H7 (cell line): Measurements from ENCODE around the gene KCNK16. TPM values are rescaled to one million over a fixed set of nuclear protein-coding genes. Genes with fewer than 3 reads are reported as not detected.
"Not testable (repeated sequence)": the region's sequence is repeated elsewhere in the genome, so short reads cannot be mapped to it uniquely, and the experiment has no call there.

Experiments used
- DNase-seq: peaks from one replicate; pipeline ENCODE4 v3.0.0; 2012
- H3K27me3 ChIP-seq: 2 replicates; pipeline ENCODE4 v1.6.0; 2011; ENCODE audit warnings: mild to moderate bottlenecking, low read length; ENCODE audit not compliant: control insufficient read depth, insufficient read depth
- H3K36me3 ChIP-seq: replicated peaks from 2 replicates; pipeline ENCODE4 v1.5.1; 2011; ENCODE audit warnings: low read length; ENCODE audit not compliant: control insufficient read depth, insufficient read depth
- H3K4me3 ChIP-seq: 2 replicates; pipeline ENCODE4 v1.5.1; 2011; ENCODE audit warnings: low read depth, mild to moderate bottlenecking, control low read depth, low read length, moderate library complexity; ENCODE audit not compliant: insufficient read depth
- total RNA-seq: library from RNA; depleted of rRNA; stranded (reverse); fragments of >200 nt; shearing (Covaris generic); gene quantifications from 2 replicates; pipeline ENCODE4 v1.2.3, GENCODE V29; 2014

KCNK16 gene
- total RNA-seq, 1 experiment from 2014 or later = not detected

DNA sequence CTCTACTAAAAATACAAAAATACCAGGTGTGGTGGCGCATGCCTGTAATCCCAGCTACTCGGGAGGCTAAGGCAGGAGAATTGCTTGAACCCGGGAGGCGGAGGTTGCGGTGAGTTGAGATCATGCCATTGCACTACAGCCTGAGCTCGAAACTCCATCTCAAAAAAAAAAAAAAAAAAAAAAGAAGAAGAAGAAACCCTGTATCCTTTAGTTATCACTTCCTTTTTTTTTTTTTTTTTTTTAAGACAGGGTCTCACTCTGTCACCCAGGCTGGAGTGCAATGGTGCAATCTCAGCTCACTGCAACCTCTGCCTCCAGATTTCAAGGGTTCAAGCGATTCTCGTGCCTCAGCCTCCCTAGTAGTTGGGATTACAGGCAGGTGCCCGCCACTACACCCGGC, 35.9 kb downstream of the KCNK16 start:
- H3K36me3 ChIP-seq, H3K4me3 ChIP-seq, DNase-seq, H3K27me3 ChIP-seq: not testable (repeated sequence)

DNA sequence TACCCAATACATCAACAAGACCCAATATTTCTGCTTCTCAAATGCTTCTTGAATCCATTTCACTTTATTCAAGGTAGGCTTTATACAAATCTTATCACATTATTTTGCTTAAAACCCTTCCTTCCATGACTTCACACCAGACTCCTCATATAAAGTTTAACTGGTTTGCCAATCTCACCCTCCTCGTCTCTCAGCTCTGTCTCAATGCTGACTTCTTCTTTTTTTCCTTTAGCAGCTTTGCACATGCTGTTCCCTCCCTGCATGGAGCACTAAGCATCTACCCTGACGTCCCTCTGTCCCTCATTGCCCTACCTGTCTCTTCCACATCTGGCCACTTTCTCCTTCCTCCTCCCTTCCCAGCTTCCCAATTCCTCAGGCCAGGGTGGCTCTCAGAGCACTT, 39.7 kb downstream of the KCNK16 start:
- no peak for DNase-seq
- no peak overlapping the region for H3K4me3 ChIP-seq

DNA sequence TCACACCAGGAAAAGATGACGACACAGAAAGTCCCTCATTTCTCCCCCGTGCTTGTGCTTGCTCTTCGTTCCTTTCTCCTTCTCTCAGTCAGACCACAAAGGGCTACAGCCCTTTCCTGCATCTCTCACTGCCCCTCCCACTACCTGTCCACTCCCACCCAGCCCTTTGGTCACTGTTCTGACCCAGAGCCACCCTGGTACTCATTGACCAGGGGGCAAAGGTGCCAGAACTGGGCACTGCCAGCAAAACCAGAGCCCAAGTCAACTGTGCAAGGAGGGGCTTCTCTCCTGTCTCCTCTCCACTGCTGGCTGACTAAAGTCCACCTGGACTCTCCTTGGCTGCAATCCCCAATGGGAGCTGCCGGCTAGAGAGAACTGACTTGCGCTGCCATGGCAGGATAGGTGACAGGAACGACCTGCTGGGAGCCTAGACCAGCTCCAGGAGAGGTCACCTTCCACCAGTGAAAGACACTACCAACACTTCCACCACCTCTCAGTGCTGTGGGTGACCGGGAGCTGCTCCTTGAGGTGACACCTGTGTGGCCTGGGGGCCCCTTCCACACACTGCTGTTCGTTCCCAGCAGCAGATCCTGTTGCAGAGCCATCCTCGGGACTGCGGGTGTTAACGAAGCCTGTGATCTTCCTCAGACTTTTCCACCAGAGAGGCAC, 41.1 kb downstream of the KCNK16 start:
- Histone ChIP-seq H3K27me3 (no peaks in the 10 kb centered on the region), H3K4me3 (no peak overlapping the region), H3K36me3 (no peaks in the 10 kb centered on the region)
- DNase-seq = no peak

More for the DNA sequence above, 39.7 kb downstream of the KCNK16 start:
- H3K36me3 ChIP-seq = no peaks in the 10 kb centered on the region
- H3K27me3 ChIP-seq = no peaks in the 10 kb centered on the region

DNA sequence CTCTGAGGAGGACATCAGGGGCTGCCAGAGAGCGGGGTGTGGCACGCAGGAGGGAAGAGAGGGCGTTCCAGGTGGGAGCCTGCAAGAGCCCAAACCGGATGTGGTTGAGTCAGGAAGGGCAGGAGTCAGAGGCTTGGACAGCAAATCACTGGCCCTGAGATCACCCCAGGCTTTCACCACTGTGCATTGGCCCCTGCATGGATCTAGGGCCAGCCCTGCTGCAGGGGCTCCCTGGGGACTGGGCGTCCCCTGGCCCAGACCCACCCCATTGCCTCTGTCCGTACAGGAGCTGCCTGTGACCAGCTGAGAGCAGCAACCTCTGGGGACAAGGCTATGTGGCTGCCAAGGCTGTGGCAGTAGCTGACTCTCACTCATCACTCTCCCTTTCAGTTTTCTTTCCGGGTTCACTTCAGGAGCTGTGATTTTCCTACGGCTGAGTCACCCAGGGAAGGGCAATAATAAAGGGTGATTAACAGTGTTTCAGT, 42.2 kb downstream of the KCNK16 start:
- Histone ChIP-seq H3K36me3 (no peaks in the 10 kb centered on the region), H3K27me3 (no peaks in the 10 kb centered on the region), H3K4me3 (no peak overlapping the region)
- DNase-seq = peak; percentile 42

DNA sequence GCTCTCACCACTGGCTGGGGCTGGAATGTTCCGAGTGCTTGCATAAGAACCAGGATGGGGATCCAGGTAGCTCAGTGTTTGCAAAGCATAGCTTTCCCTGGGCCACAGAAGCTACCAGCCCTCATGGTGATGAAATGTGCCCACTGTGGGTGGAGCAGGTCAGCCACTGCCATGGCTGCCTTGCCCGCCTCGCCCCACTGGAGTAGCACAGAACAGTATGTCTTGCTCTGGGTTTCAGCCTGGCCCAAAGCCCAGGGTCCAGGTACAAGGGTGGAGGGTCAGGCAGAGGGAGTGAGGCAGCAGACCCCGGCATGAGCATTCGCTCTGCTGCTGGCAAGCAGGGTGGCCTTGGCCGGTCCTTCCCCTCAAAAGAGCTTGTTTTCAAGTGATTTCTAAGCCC, 43.0 kb downstream of the KCNK16 start:
- H3K27me3 ChIP-seq = no peaks in the 10 kb centered on the region
- no peak for DNase-seq
- H3K4me3 ChIP-seq = no peak overlapping the region

DNA sequence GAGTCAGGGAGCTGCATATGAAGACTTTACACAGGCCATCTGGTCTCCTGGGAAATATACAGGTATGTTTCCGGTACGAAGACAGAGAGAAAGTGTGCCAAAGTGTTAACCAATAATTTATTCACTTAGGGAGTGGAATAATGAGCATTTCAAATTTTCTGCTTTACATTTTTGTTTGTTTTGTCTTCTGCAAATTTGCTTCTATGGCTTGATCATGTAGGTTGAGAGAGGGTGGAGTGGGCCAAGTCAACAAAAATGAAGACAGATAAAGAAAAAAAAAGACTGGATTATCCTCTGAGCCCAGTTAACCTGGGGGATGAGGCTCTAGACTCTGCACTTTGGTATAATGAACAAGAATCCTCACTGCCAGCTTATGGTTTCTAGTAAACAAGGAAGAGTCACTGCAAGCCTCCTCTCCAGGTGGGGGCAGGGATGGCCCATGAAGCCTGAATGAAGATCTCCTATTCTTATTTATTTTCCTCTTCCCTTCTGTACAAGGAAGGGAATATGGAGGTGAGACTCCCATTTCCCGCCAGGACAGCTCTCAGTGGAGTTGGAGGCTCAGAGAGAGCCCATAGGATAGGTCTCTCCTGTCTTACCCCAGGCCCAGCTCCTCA, 46.0 kb downstream of the KCNK16 start:
- Histone ChIP-seq H3K4me3 (no peak overlapping the region), H3K36me3 (no peaks in the 10 kb centered on the region), H3K27me3 (no peaks in the 10 kb centered on the region)
- DNase-seq = no peak

More for the DNA sequence above, 43.0 kb downstream of the KCNK16 start:
- H3K36me3 ChIP-seq = no peaks in the 10 kb centered on the region

DNA sequence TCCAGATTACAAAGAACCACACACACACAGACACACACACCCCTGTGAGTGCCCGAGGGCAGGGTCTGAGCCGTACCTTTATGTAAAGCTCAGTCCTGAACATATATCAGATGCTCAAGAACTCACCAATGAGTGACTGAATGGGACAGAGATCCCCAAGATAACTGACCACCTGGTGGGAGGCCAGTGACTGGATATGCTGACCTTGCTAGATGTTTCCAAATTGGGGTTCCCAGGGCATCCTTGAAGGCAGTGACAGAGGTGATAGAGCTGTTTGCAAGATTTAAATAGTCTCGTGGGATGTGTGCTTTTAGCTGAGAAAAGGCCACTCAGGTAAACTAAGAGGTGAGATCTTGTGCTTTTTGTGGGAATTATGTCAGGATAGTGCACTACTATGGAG, 47.6 kb downstream of the KCNK16 start:
- Histone ChIP-seq H3K27me3 (no peaks in the 10 kb centered on the region), H3K36me3 (no peaks in the 10 kb centered on the region), H3K4me3 (no peak overlapping the region)
- DNase-seq = no peak

DNA sequence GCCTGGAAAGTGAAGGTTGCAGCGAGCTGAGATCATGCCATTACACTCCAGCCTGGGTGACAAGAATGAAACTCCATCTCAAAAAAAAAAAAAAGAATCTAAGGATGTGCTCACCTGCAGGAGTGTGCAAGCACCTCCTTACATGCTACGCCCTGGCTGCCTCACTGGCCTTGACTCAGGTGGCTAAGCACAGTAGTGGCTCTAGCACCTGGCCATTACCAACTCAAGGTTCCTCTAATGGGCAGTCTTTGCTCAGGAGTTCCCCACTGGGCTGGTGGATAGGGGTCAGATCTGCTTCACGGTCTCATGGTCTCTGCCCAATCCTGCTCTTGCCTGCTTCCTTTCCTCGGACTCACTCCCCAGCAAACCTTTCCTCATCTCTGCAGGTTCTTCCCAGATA, 48.0 kb downstream of the KCNK16 start:
- Histone ChIP-seq H3K36me3 (no peaks in the 10 kb centered on the region), H3K4me3 (no peak overlapping the region), H3K27me3 (no peaks in the 10 kb centered on the region)
- no peak for DNase-seq

DNA sequence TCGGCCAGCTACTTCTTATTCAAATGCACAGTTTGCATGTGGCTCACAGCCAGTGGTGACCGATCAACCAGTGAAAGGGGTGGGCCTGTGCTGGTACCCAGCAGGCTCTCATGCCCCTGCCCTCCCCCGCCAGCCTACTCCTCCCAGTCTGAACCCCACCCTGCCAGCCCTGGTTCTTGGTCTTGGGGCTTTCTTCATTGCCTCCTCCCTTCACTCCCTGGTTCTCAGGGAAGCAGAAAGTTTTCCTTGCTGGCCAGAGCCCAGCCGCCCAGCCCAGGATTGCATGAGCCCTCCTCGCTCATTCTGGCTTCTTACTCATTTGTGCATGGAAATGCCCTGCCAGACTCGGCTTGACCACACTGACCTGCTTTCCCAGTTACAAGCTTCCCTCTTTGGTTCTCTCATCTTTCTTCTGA, 49.1 kb downstream of the KCNK16 start:
- Histone ChIP-seq H3K27me3 (no peaks in the 10 kb centered on the region), H3K4me3 (no peak overlapping the region), H3K36me3 (no peaks in the 10 kb centered on the region)
- DNase-seq = peak; percentile 78

DNA sequence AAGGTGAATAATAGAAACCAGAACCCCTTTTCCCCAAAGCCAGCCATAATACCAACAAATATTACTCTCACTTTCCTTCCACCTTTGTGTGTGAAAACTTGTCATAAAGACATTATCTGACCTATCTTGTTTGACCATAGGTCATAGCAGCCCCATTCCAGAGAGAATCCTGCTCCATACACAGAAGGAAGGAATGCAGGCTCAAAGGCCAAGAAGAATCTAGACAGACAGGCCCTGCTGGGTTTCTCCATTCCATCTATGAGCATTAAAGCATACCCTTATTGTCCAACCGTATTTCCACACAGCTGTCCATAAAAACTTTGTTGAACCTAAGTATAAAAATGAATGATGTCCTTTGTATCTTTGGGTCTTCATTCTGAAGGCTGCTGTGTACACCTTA, 52.5 kb downstream of the KCNK16 start:
- Histone ChIP-seq H3K4me3 (no peak overlapping the region), H3K36me3 (no peaks in the 10 kb centered on the region), H3K27me3 (no peaks in the 10 kb centered on the region)
- DNase-seq = no peak

DNA sequence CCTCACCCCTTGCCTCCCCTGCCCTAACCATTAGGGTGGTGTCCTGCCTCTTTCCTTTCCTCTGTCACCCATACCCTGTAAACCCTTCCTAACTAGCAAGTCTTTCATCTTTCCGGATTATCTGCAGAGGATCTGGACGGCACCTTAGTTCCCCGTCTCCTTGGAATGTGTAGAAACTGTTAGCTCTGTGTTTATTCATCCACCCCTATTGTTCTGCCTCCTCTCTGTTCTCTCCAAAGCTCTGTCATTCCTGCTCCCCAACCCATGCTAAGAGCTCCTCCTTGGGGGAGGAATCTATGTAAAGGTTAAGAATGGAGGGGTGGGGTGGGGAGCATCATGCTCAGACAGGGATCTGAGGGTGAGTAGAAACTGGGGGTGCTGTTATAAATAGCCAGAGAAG, 53.8 kb downstream of the KCNK16 start:
- peak; percentile 71 for DNase-seq
- no peaks in the 10 kb centered on the region for H3K36me3 ChIP-seq
- H3K4me3 ChIP-seq = no peak overlapping the region
- H3K27me3 ChIP-seq = no peaks in the 10 kb centered on the region

DNA sequence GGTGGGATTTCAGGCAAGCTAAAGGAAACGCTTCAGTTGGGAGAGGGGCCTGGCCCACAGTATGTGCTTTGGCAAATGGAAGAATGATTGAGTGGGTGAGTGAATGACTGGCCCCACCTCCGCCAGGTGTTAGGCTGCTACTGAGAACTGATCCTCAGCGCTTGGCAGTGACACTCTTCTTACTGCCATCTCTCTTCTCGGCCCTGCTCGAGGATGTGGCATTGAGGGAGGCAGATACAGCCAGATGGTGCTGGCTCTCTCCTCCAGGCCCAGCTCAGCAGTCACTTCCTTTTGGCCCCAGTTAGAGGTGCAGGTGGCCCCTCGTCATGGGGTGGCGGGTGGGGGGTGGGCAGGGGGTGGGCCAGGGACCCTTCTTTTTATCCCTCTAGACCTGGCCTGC, 54.3 kb downstream of the KCNK16 start:
- no peaks in the 10 kb centered on the region for H3K36me3 ChIP-seq

DNA sequence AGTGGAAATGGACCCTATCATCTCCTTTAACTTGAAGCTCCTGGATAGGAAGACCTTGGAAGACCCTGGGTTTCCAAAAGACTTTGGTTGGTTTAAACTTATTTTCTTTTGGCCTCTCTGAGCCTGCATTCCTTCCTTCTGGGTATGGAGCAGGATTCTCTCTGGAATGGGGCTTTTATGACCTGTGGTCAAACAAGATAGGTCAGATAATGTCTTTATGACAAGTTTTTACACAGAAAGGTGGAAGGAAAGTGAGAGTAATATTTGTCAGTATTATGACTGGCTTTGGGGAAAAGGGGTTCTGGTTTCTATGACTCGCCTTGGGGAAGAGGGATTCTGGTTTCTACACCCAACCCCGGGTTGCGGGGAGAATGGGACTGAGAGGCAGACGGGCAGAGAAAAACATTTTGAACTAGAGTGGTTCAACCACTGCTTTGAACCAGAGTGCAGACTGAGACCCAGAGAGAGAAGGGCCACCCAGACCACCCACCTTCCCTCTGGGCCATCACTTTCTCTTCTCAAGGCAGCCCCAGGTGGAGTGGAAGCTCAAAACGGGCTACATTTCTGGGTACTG, 55.6 kb downstream of the KCNK16 start:
- no peak overlapping the region for H3K4me3 ChIP-seq
- H3K27me3 ChIP-seq = no peaks in the 10 kb centered on the region
- DNase-seq = no peak
- H3K36me3 ChIP-seq = no peaks in the 10 kb centered on the region

More for the DNA sequence above, 54.3 kb downstream of the KCNK16 start:
- H3K27me3 ChIP-seq = no peaks in the 10 kb centered on the region
- DNase-seq = no peak
- H3K4me3 ChIP-seq = no peak overlapping the region

DNA sequence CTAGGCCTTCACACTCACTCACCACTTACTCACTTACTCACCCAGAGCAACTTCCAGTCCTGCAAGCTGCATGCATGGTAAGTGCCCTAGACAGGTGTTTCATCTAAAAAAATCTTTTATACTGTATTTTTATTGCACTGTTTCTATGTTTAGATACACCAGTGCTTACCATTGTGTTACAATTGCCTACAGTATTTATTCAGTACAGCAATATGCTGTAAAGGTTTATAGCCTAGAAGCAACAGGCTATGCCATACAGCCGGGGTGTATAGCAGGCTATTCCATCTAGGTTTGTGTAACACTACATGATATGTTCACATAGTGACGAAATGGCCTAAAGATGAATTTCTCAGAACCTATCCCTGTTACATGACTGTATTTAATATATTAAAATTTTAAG, 56.1 kb downstream of the KCNK16 start:
- no peaks in the 10 kb centered on the region for H3K36me3 ChIP-seq
- DNase-seq = no peak
- H3K4me3 ChIP-seq = no peak overlapping the region
- H3K27me3 ChIP-seq = no peaks in the 10 kb centered on the region
